ENCODE data around the gene GTF2F2. TPM values are rescaled to one million over a fixed set of nuclear protein-coding genes. Genes with fewer than 3 reads are reported as not detected.

Gene GTF2F2
- total RNA-seq, 2 experiments from 2014 or later, result 19.9 to 25.6 TPM

DNA sequence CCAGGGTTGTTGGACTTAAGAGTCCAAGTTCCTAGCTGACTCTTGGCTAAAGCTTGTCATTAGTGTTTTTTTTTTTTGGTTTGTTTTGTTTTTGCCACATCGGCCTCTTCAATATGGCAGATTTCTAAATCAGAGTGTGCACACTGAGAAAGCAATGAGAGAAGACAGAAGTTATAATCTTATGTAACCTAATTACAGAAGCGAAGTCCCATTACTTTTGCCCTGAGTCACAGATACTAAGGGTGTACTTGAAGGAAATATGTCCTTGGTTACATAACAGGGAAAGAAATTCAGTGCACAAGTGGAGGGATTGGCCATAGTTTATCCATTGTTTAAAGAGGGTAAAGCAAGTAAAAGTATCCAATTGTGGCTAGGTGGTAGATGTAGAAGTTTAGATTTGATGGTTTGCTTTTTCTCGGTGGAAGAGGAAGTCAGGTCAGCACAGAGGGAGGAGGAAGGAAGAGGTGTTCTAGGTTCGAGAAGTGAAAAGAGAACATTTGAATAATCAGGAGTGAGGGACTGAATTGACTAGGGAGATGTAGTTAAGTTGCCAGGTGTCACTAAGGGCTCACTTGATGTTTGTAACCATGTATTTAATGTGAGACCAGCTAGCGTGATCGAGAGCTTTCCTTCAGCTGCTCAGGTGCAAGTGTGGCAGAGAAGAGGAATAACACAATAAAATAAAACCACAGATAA lies 12.2 kb downstream of the GTF2F2 start:
- DNase-seq (no peak), ATAC-seq (no peak)
- Mint-ChIP-seq H3K27me3 (no peaks in the 10 kb centered on the region), H3K9me3 (ENCODE audit: low read depth) (peaks cover 21% of the 10 kb centered on the region), H3K4me1 (peaks cover 28% of the 10 kb centered on the region), H3K4me3 (no peak overlapping the region), H3K27ac (no peak overlapping the region), H3K36me3 (ENCODE audit: low read depth) (peaks cover 29% of the 10 kb centered on the region)
- POLR2A ChIA-PET, result no interaction called here
- CTCF ChIA-PET, result interaction anchor here (1.2 to 1.5 kb wide), 2 partner anchors 12 to 76 kb away, joined by 3 to 4 read pairs; no protein-coding TSS in a partner anchor
- intact Hi-C loops (cut with DNase I, micrococcal nuclease), result no loop called here

- no peak for DNase-seq
- Mint-ChIP-seq H3K36me3 (ENCODE audit: low read depth) (peaks cover 36% of the 10 kb centered on the region), H3K4me1 (peaks cover 28% of the 10 kb centered on the region), H3K27ac (no peak overlapping the region), H3K27me3 (no peaks in the 10 kb centered on the region), H3K4me3 (no peak overlapping the region), H3K9me3 (ENCODE audit: low read depth) (peaks cover 21% of the 10 kb centered on the region)
- intact Hi-C loops (cut with DNase I, micrococcal nuclease), result no loop called here
- POLR2A ChIA-PET, result no interaction called here
- ATAC-seq, result no peak
- CTCF ChIA-PET, result no interaction called here
These were observed 13.2 kb downstream of the GTF2F2 start for GRCh38 chr13:45133396-45134118.

GRCh38 chr13:45136741-45137504 lies 16.6 kb downstream of the GTF2F2 start:
- H3K36me3 Mint-ChIP-seq (ENCODE audit: low read depth), result peaks cover 31% of the 10 kb centered on the region
- DNase-seq (no peak), ATAC-seq (no peak)
- ChIA-PET POLR2A (no interaction called here), CTCF (interaction anchor here (0.6 to 1.1 kb wide), 3 partner anchors 16 to 79 kb away, joined by 3 to 4 read pairs (median 3); no protein-coding TSS in a partner anchor)
- H3K4me3 Mint-ChIP-seq, result no peak overlapping the region
- H3K4me1 Mint-ChIP-seq, result peaks cover 9% of the 10 kb centered on the region
- H3K27me3 Mint-ChIP-seq, result no peaks in the 10 kb centered on the region
- intact Hi-C loops (cut with DNase I, micrococcal nuclease), result no loop called here
- H3K9me3 Mint-ChIP-seq (ENCODE audit: low read depth), result peaks cover 15% of the 10 kb centered on the region
- H3K27ac Mint-ChIP-seq, result no peak overlapping the region

DNA sequence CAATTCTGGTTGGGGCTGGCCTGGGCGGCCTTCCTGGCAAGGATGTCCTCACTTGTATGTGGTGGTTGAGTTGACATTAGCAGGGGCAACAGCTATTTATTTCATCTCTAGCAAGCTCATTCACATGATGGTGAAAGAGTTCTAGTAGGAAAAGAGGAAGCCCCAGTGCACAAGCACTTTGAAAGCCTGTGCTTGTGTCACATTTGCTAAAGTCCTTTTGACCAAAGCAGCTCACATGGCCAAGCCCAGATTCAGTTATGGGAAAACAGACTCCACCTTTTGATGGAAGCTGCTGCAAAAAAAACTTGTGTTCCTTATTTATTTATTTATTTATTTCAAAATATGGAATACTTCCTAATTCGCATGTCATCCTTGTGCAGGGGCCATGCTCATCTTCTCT lies 17.2 kb downstream of the GTF2F2 start:
- no peak for ATAC-seq
- H3K4me1 Mint-ChIP-seq, result peaks cover 4% of the 10 kb centered on the region
- no peak for DNase-seq
- no peaks in the 10 kb centered on the region for H3K27me3 Mint-ChIP-seq
- intact Hi-C loops (cut with DNase I, micrococcal nuclease), result no loop called here
- peaks cover 26% of the 10 kb centered on the region for H3K36me3 Mint-ChIP-seq (ENCODE audit: low read depth)
- POLR2A ChIA-PET, result no interaction called here
- H3K9me3 Mint-ChIP-seq (ENCODE audit: low read depth), result peaks cover 11% of the 10 kb centered on the region
- no peak overlapping the region for H3K27ac Mint-ChIP-seq
- CTCF ChIA-PET, result interaction anchor here (0.6 to 1.1 kb wide), 4 partner anchors 15 to 172 kb away, joined by 3 read pairs; no protein-coding TSS in a partner anchor
- H3K4me3 Mint-ChIP-seq, result no peak overlapping the region

DNA sequence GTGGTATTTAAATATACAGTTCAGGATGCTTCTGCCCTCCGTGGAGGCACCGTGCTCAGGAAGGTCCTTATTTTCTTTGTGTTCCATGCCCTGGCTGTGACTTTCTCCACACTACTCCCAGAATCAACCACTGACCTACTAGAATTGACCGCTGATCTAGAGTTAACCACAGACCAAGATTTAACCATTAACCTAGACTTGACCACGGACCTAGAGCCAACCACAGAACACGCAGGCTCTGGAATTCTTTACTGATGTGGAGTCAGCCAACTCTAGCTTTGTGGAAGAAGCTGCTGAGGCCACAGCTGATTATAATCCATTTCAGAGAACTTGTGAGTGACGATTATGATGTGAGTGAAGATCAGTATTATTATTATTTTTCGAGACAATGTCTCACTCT lies 18.0 kb downstream of the GTF2F2 start:
- Mint-ChIP-seq H3K36me3 (ENCODE audit: low read depth) (peaks cover 26% of the 10 kb centered on the region), H3K9me3 (ENCODE audit: low read depth) (peaks cover 6% of the 10 kb centered on the region), H3K27me3 (no peaks in the 10 kb centered on the region), H3K4me1 (no peaks in the 10 kb centered on the region), H3K27ac (no peak overlapping the region), H3K4me3 (no peak overlapping the region)
- CTCF ChIA-PET, result interaction anchor here (0.6 to 1.2 kb wide), 3 partner anchors 21 to 172 kb away, joined by 3 read pairs; no protein-coding TSS in a partner anchor
- intact Hi-C loops (cut with DNase I, micrococcal nuclease), result no loop called here
- no peak for DNase-seq
- POLR2A ChIA-PET, result interaction anchor here (0.5 kb wide), 1 partner anchor 180 kb away, joined by 4 read pairs; no protein-coding TSS in a partner anchor
- no peak for ATAC-seq

- Mint-ChIP-seq H3K4me3 (no peak overlapping the region), H3K9me3 (ENCODE audit: low read depth) (no peaks in the 10 kb centered on the region), H3K4me1 (peaks cover 8% of the 10 kb centered on the region), H3K36me3 (ENCODE audit: low read depth) (peaks cover 25% of the 10 kb centered on the region), H3K27ac (no peak overlapping the region), H3K27me3 (no peaks in the 10 kb centered on the region)
- intact Hi-C loops (cut with DNase I, micrococcal nuclease), result no loop called here
- ATAC-seq (no peak), DNase-seq (no peak)
- POLR2A ChIA-PET, result no interaction called here
- CTCF ChIA-PET, result interaction anchor here (0.6 to 0.7 kb wide), 2 partner anchors 390 to 422 kb away, joined by 3 read pairs; no protein-coding TSS in a partner anchor
These were observed 21.1 kb downstream of the GTF2F2 start for GRCh38 chr13:45141369-45141768.

GRCh38 chr13:45142440-45143345 lies 22.4 kb downstream of the GTF2F2 start:
- intact Hi-C loops (cut with DNase I, micrococcal nuclease), result no loop called here
- no peak overlapping the region for H3K27ac Mint-ChIP-seq
- no peak overlapping the region for H3K4me3 Mint-ChIP-seq
- H3K9me3 Mint-ChIP-seq (ENCODE audit: low read depth), result no peaks in the 10 kb centered on the region
- ChIA-PET POLR2A (no interaction called here), CTCF (interaction anchor here (1.4 to 2.4 kb wide), 2 partner anchors 9 to 12 kb away, joined by 5 to 9 read pairs; no protein-coding TSS in a partner anchor)
- H3K36me3 Mint-ChIP-seq (ENCODE audit: low read depth), result peaks cover 20% of the 10 kb centered on the region
- peaks cover 18% of the 10 kb centered on the region for H3K4me1 Mint-ChIP-seq
- no peaks in the 10 kb centered on the region for H3K27me3 Mint-ChIP-seq
- DNase-seq, result no peak
- ATAC-seq, result no peak

- POLR2A ChIA-PET, result no interaction called here
- Mint-ChIP-seq H3K4me1 (peaks cover 18% of the 10 kb centered on the region), H3K9me3 (ENCODE audit: low read depth) (no peaks in the 10 kb centered on the region), H3K36me3 (ENCODE audit: low read depth) (peaks cover 14% of the 10 kb centered on the region), H3K4me3 (no peak overlapping the region), H3K27ac (no peak overlapping the region), H3K27me3 (no peaks in the 10 kb centered on the region)
- CTCF ChIA-PET, result interaction anchor here (1.4 to 2.4 kb wide), 2 partner anchors 9 to 12 kb away, joined by 5 to 9 read pairs; no protein-coding TSS in a partner anchor
- ATAC-seq (no peak), DNase-seq (no peak)
- intact Hi-C loops (cut with DNase I, micrococcal nuclease), result no loop called here
These were observed 23.0 kb downstream of the GTF2F2 start for GRCh38 chr13:45143346-45143751.

- intact Hi-C loops (cut with DNase I, micrococcal nuclease), result no loop called here
- Mint-ChIP-seq H3K4me3 (no peak overlapping the region), H3K27me3 (no peaks in the 10 kb centered on the region), H3K36me3 (ENCODE audit: low read depth) (peaks cover 25% of the 10 kb centered on the region), H3K27ac (no peak overlapping the region), H3K4me1 (peaks cover 18% of the 10 kb centered on the region), H3K9me3 (ENCODE audit: low read depth) (no peaks in the 10 kb centered on the region)
- DNase-seq (no peak), ATAC-seq (no peak)
- CTCF ChIA-PET, result interaction anchor here (0.6 kb wide), 1 partner anchor 48 kb away, joined by 3 read pairs; no protein-coding TSS in a partner anchor
- POLR2A ChIA-PET, result no interaction called here
These were observed 29.7 kb downstream of the GTF2F2 start for GRCh38 chr13:45149964-45150363.

- Mint-ChIP-seq H3K27ac (no peak overlapping the region), H3K4me1 (peaks cover 5% of the 10 kb centered on the region), H3K4me3 (no peak overlapping the region), H3K27me3 (no peaks in the 10 kb centered on the region), H3K9me3 (ENCODE audit: low read depth) (peaks cover 11% of the 10 kb centered on the region), H3K36me3 (ENCODE audit: low read depth) (peaks cover 58% of the 10 kb centered on the region)
- ChIA-PET POLR2A (no interaction called here), CTCF (interaction anchor here (0.6 kb wide), 1 partner anchor 49 kb away, joined by 3 read pairs; no protein-coding TSS in a partner anchor)
- intact Hi-C loops (cut with DNase I, micrococcal nuclease), result no loop called here
- ATAC-seq (no peak), DNase-seq (no peak)
These were observed 36.5 kb downstream of the GTF2F2 start for GRCh38 chr13:45156565-45157361.
